ENCODE data around the gene DISC1. TPM values are rescaled to one million over a fixed set of nuclear protein-coding genes. Genes with fewer than 3 reads are reported as not detected.

DISC1 gene
- total RNA-seq, 1 experiment from 2014 or later = 1.8 TPM

GRCh38 chr1:231715816-231716722 lies 89.5 kb downstream of the DISC1 start:
- Histone ChIP-seq H3K27ac (ENCODE audit: low read depth, low read length) (no peak overlapping the region), H3K36me3 (ENCODE audit: control insufficient read depth in 1 of 2, insufficient read depth in 2 of 2, low read length in 2 of 2) (no peaks in the 10 kb centered on the region), H3K4me3 (replicated peaks in 1 of 2; ENCODE audit: low read depth in 1 of 2, low read length in 2 of 2) (no peak overlapping the region), H3K9me3 (ENCODE audit: control insufficient read depth in 1 of 2, insufficient read depth in 1 of 2, low read depth in 1 of 2, low read length in 2 of 2) (no peaks in the 10 kb centered on the region), H3K9me2 (ENCODE audit: insufficient read depth) (no peaks in the 10 kb centered on the region; the same call in 1 of the 2 replicates), H4K20me1 (ENCODE audit: insufficient read depth) (no peaks in the 10 kb centered on the region), H3K4me2 (ENCODE audit: low read length) (no peak overlapping the region), H2AFZ (ENCODE audit: low read depth, low read length, poor library complexity, severe bottlenecking) (no peak overlapping the region), H3K9ac (ENCODE audit: low read length) (no peak overlapping the region), H3K4me1 (ENCODE audit: control insufficient read depth in 1 of 2, insufficient read depth in 2 of 2, low read length in 2 of 2) (no peaks in the 10 kb centered on the region), H3K79me2 (ENCODE audit: insufficient read depth, low read length) (no peaks in the 10 kb centered on the region), H3K27me3 (ENCODE audit: insufficient read depth, low read length) (peaks cover 2% of the 10 kb centered on the region; the same call in 1 of the 2 replicates)
- no peak for DNase-seq (ENCODE audit: low read depth, low spot score)
- no TSS peak for BruUV-seq (replicated peaks)
- ATAC-seq = no peak
- ChIA-PET POLR2A (no interaction called here), RAD21 (ENCODE audit: low non-redundant PET in 1 of 2, low total read pairs in 2 of 2, uncharacterized antibody in 2 of 2, unreplicated experiment in 2 of 2) (no interaction called here), CTCF (no interaction called here)
- intact Hi-C loops (cut with micrococcal nuclease) = no loop called here
- TF ChIP-seq EZH2phosphoT487 (IDR thresholded peaks at IDR 0.05; ENCODE audit: borderline replicate concordance) (no peak), RAD21 (IDR thresholded peaks at IDR 0.05; ENCODE audit: low read depth) (no peak), POLR2AphosphoS5 (IDR thresholded peaks at IDR 0.05; ENCODE audit: low read depth, low read length) (no peak), YY1 (IDR thresholded peaks at IDR 0.05; ENCODE audit: extremely low read depth, insufficient replicate concordance, low read depth, low read length) (no peak), CBX3 (IDR thresholded peaks at IDR 0.05; ENCODE audit: low read depth) (no peak), ZNF274 (IDR thresholded peaks at IDR 0.05; ENCODE audit: low read depth, low read length) (no peak), SIN3A (IDR thresholded peaks at IDR 0.05; ENCODE audit: low read depth) (no peak), EZH2 (IDR thresholded peaks at IDR 0.05) (no peak), EGR1 (IDR thresholded peaks at IDR 0.05; ENCODE audit: low read depth) (no peak), TCF7L2 (IDR thresholded peaks at IDR 0.05; ENCODE audit: borderline replicate concordance, extremely low read depth, insufficient read depth, insufficient read length) (no peak), CEBPB (IDR thresholded peaks at IDR 0.05; ENCODE audit: low read depth) (no peak), ZFX (IDR thresholded peaks at IDR 0.05) (no peak)
